Myocyte (in vitro differentiated cells): ENCODE data around the gene ISL2. TPM values are rescaled to one million over a fixed set of nuclear protein-coding genes. Genes with fewer than 3 reads are reported as not detected.

ENCODE experiments used
- DNase-seq: peaks from one replicate; pipeline ENCODE4 v3.0.0-alpha.2; 2012; ENCODE audit warnings: low read depth
- total RNA-seq: library from RNA; depleted of rRNA; stranded (reverse); fragments of >200 nt; gene quantifications from 2 replicates; pipeline ENCODE4 v1.2.3, GENCODE V29; 2014

The ISL2 gene
- total RNA-seq, 1 donor from 2014 or later, result 3.9 TPM

DNA sequence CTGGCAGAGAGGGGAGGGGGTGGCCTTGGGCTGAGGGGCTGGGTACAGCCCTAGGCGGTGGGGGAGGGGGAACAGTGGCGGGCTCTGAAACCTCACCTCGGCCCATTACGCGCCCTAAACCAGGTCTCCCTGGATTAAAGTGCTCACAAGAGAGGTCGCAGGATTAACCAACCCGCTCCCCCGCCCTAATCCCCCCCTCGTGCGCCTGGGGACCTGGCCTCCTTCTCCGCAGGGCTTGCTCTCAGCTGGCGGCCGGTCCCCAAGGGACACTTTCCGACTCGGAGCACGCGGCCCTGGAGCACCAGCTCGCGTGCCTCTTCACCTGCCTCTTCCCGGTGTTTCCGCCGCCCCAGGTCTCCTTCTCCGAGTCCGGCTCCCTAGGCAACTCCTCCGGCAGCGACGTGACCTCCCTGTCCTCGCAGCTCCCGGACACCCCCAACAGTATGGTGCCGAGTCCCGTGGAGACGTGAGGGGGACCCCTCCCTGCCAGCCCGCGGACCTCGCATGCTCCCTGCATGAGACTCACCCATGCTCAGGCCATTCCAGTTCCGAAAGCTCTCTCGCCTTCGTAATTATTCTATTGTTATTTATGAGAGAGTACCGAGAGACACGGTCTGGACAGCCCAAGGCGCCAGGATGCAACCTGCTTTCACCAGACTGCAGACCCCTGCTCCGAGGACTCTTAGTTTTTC is 4.9 kb downstream of the ISL2 start:
- DNase-seq, result no peak

DNA sequence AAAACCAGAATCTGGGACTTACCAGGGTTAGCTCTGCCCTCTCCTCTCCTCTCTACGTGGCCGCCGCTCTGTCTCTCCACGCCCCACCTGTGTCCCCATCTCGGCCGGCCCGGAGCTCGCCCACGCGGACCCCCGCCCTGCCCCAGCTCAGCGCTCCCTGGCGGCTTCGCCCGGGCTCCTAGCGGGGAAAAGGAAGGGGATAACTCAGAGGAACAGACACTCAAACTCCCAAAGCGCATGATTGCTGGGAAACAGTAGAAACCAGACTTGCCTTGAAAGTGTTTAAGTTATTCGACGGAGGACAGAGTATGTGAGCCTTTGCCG is 5.4 kb downstream of the ISL2 start:
- DNase-seq, result no peak

DNA sequence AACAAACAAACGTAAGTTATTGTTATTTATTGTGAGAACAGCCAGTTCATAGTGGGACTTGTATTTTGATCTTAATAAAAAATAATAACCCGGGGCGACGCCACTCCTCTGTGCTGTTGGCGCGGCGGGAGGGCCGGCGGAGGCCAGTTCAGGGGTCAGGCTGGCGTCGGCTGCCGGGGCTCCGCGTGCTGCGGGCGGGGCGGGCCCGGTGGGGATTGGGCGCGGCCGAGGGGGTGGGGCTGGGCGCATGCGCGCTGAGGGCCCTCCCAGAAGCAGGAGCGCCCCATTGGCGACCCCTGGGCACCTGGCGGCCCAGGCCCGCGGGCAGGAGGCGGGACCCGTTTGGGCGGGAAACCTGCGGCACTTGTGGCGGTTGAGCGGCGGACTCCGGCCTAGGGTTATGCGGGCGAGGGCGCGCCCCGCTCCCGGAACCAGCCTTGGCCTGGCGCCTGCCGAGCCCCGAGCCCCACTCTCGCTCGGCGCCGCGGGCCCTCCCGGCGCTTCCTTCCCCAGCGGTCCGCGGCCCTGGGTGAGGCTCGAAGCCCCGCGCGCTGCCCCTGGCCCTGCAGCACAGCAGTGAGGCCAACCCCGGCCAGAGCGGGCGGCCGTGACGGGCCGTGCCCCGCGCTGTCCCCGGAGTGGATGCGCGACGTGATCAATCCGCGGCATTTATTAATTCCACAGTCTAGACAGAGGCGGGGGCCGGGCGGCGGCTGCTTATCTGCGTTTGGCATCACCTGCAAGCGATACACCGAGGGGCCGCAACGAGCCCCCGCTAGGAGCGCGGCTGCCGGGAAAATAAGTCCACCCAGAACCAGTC is 6.0 kb downstream of the ISL2 start:
- DNase-seq, result no peak

DNA sequence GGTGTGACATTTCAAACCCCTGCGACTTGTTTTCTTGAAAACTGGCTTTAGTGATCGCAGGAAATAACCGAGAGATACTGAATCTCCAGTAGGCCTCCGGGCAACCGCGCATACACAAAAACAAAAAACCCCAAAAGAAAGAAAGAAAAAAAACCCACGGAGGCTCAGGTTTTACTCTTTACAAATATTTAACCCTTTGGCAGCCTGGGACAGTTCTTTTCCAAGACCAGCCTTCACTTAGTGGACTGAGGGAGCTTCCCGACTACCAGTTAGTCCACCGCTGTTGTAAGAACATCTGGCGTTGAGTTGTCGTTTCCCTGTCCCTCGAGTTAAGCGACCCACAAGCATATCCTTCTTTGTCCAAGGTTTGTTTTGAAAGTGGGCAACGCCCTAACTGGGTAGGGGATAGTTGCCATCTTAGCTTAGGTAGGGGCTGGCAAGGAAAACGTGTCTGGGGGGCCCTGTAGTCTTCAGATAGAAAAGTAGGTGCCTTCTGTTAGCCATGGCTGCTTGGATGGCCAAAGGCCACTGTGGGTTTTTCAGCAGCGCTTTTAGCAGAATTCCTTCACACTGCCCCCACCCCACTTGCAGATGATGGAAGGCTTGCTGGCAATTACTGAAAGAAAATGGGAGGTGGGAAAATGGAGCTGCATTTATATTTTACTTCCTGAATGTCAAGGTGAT is 6.9 kb downstream of the ISL2 start:
- no peak for DNase-seq

DNA sequence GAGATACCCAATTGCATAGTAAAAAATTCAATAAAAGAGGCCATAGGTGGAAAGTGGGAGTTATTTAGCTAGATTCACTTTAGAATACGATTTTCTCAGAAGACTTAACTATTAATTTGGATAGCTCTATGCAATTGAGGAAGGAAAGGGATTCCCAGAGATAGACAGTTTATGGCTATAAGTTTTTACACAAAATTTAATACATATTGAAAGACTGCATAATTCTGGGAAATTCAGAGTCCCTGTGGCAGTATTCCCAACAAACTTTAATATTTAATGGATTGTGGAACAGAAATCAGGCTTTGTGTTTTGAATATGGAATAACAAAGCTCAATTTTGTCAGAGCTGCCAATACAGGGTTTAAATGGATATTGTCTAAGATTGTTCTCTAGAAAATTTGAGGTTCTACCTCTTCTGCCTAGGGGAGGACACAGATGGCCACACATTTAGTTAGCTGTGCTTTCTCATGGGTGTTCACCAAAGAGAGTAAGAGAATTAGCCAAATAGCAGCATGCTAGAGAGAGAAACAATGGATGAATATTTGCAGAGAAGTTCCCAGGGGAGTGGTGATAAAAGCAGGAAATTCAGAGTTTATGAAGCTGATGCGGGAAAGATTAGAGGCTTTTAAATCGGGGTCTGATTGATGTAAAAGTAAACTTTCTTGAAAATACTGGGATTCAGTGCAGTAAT is 8.5 kb downstream of the ISL2 start:
- DNase-seq, result no peak

DNA sequence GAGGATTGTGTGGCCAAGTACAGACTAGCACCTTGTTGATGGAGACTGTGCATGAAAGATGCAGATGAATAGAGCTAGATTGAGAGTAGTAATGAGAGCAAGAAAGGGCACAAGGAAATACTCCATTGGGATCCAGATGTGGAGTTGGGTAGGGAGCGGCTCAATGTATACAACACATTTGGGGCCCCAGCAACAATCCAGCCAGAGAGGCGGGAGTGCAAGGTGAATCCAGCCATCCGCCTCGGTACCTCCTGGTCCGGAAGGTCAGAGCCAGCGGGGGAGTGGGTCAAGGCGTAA is 9.0 kb downstream of the ISL2 start:
- no peak for DNase-seq

DNA sequence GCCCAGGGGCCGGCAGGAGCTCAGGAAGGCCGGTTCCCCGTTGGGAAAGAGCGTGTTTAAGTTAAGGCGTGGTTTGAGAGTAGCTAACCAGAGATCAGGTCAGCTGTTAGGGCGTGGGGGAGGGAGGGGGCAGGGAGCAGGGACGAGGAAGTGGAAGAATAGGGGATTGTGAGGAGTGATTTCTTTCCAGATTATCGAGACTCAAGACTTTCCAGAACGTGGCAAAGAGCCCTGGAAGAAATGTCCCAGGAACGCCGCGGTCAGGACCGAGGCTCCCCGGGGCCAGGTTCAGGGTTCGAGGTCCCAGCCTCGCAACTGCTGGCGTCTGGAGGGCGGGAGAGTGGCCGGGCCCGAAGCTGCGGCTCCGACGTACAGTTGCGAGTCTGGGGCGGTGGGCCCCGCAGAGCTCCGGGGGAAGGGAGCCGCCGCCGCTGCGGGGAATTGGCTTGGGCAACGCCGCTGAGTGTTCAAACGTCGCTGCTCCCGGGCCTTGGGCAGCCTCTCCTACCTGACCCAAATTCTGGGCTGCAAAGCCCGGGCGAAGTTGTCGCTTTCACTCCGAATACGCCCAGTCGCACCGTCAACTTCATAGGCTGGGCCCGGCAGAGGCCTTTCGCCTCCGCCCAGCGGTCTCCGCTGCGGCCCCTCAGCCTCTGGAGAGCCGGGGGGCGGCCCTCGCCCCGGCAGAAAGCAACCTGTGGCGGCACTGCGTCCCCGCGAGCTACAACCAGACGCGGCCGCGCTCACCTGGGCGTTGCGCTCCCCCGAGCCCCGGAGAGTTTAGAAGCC is 9.5 kb downstream of the ISL2 start:
- peak; percentile 42 for DNase-seq

DNA sequence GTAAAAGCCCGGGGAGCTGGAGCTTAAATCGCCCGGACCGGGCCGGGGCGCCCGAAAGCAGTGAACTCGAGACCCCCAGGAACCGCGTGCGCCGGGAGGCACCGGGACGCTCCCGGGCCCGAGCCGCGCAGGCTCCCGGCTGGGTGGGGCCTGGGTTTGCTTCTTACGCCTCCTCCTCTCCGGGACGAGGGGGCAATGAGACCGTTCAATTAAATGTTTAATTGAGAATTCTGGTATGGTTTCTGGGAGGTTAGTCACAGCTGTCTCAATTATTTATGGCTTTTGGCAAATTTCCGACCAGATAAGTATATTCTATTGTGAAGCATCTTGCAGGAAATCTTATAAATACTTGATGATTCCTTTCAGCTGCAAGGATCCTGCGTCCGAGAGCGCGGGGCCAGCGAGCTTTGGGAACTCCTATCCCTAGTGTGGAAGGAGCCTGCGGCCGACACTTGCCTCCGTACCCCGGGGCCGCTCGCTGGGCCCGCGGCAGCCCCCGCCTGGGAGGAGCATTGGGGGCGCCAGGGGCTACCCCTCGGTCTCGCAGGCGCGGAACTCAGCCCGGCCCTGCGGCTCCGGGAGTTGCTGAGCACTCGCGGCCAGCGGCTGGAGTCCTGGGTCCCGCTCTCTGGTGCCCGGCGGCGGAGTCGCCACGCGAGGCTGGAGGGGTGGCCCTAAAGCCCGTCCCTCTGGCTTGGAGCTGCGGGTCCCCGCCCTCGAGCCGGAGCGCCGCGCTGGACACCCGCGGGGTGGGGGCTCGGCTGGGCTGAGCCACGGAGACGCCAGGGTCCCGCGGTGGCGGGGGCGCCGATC is 10.3 kb downstream of the ISL2 start:
- DNase-seq, result peak; percentile 64

DNA sequence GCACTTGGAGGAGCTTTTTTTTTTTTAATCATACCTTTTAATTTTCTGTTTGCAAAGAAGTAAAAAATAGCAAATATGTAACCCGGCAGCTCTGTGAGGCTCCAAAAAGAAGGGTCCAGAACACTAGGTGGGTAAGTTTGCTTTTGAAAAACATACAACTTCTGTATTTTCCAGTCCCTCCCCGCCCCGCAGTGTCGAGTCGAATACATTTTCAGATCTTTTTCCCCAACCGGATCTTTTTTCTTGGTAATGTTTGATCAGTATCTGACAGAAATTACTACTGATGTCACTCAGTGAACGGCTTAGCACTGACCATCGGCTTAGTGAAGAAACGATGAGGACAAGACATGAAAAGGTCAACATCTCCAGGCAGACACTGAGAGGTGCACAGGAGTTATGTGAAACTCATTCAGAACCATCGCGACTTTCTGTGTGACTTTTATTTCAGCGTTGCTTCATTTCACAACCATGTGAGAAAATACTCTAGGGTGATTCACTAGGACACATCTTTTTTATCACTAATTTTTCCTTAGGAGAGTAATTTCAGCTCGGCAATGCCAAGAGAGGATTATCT is 11.0 kb downstream of the ISL2 start:
- DNase-seq, result no peak

DNA sequence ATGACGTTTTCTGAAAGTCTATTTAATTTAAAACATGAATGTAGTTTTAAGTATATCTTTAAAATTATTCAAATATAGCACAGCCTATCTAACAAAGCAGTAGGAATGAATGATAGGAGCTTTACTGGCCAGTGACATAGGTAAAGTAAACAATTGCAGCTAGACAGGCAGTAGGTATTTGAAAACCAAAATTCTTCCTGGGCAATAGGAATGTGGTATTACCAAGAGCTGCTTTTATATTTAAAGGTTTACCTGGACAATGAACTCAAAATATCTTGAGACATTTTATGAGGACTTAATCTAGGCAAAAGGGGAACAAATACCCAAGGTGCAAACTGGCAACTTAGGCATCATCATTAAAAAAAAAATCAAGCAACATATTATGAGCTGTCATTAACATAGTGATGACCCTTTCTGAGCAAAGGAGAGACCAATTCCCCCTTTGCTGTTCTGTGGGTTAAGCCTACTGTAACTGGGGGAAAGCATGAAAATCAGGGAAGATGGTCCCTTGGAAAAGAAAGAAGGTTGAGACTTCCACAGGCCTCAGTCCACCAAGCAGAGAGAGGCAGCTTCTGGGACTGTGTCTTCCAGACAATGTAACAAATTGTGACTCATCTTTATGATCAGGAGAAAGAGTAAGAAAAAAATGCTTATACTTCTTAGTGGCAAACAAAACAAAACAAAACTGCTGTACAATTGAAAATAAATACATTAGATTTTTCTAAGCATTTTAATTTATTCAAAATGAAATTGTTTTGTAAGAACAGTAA is 12.9 kb downstream of the ISL2 start:
- no peak for DNase-seq

DNA sequence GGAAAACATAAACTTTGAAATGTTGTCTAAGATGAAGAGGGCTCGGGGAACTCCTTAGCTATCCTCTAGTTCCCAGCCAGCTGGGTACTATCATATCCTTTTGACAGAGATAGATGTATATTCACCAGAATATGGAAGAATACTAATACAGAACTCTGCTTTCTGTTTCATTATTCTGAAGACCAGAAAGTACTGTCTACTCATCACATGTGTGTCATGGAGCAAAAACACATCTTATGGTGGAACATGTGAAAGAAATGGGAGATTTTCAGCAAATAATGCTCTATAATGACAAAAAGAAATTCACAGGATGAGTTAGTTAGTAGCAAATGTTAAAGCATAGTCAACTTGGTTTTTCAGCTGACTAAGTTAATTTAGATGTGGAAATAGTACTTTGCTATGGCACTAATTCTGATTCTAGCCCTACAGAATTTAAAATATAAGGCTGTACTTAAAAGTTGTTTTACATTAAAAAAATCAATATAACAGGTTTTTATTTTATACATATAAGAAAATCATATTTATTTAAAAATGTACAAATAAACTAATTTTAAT is 16.5 kb downstream of the ISL2 start:
- no peak for DNase-seq

DNA sequence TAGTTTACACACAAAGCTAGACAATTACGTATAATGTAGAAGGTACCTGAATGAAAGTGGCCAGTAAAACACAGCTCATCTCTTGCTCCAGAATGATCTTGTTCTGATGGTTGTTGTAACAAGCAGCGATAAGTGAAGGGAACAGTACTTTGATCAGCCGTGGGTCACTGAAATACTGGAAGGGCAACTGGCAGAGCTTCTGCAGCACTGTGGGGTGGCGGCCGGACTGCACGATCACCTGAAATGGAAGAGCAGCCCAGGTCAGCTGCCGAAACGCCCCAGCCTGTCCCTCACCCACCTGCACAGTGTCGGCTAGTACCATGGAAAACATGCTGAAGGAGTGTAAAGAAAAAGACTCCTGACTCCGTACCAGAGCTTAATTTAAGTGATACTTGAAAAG is 17.3 kb downstream of the ISL2 start:
- DNase-seq, result no peak

DNA sequence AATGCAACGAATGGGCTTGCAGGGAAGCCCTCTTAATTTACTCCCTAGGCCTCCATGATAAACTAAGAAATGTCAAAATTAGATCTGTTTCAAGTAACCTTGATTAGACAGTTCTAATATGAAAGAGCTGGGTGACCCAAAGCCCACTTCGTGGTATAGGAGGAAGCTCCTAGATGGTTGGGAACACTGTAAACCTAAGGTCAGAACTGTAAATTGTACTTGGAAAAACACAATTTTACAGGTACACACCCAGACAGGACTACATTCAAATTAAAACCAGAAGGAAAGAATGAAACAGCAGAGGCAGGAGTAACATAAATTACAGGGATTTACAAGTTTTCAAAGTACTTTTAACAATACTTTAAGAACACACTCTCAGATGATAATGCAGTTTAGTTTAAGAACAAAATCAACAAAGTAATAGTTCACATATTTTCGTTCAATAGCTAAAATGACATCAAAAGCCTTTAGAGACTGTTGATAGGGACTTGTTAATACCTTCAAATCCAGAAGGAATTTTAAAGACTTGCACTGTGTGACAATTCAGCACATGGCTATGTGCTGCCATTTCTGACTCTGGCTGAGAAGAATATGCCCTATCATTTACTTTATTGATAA is 18.4 kb downstream of the ISL2 start:
- DNase-seq, result no peak

DNA sequence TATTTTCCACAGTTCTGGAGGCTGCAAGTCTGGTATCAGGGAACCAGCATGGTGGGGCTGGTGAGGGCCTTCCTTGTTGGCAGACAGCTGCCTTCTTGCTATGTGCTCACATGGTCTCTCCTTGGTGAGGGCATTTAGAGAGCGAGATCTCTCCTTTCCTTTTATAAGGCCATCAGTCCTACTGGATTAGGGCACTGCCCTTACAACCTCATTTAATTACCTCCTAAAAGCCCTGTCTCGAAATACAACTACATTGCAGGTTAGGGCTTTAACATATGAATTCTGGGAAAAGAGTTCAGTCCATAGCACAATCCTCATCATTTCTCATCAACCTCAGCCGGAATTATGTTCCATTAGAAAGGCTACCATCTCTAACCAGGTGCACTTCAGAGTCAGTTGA is 21.9 kb downstream of the ISL2 start:
- no peak for DNase-seq

DNA sequence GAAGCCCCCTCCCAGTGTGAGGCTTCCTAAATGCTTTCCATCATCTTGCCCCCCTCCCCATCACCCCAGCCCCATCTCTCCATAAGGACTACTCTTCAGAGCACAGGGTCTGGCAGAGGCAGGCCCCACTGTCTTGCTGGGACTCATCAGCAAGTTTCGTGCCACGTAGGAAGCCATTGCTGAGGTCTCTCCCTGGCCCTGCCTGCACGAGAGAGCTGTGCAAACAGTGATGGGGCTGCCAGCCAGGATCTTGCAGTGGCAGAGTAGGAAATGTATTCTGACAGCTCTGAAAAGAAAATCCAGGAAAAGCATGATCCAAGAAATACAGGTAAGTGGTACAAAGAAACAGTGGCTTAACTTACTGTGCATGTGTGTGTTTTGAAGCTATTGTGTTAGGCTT is 22.6 kb downstream of the ISL2 start:
- DNase-seq, result no peak

DNA sequence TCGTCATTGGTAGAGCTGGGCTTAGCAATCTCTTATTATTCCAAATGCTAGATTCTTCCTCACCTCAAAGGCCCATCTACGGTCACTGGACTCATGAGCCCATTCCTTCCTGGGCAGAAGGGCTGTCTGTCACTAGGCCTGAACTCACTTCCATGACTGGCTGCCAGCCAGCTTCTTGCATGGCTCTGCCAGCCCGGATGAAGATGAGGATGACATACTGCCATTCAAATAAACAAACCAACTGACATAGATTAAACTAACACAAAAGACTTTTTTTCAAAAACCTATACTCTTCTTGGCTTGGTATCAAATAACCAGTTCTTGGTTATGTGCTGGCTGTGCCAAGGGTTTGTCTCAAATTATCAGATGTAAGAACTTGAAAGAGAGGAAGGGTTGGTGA is 23.8 kb downstream of the ISL2 start:
- no peak for DNase-seq

DNA sequence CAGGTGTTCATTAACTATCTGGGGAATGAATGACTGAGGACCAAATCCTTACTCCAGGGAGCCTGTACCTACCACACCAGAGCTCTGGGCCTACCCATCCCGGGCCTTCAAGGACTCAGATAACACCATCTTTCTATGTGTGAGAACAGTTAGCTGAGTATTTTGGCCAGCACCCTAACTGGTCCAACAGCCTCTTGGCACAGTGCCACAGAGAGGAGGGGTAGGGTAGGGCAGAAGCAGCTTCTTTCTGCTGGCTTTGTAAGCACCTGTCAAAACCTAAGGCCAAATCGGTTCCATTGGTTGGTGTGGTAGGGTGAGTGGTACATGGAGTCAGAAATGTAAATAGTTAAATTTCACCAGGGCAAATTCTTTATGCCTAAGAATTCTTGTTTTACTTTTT is 26.7 kb downstream of the ISL2 start:
- peak; percentile 35 for DNase-seq

DNA sequence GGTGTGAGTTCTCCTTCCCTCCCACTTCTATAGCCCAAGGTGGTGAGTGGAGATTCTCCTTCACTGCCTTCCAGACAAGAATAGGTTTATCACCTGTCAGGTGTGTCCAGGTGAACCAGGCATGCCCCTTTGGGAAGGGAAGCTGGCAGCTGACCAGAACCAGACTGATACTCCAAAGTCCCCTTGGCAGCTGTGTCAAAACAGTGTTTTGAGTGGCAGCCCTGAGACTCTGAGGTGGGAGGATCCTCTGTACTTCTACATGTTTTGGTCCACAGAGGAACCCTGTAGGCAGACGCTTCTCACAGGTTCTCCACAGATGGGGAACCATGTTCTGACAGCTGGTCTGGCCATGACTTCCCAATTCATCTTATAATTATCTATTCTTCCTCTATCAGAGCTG is 30.1 kb downstream of the ISL2 start:
- DNase-seq, result no peak
